HS-5 (cell line): ENCODE data around the gene SLC25A21.
A peak's percentile ranks its signal among the peaks of the same experiment; 100 is the strongest.
"Not testable (repeated sequence)": the region's sequence is repeated elsewhere in the genome, so short reads cannot be mapped to it uniquely, and the experiment has no call there.

ENCODE experiments used
- DNase-seq: peaks from one replicate; pipeline ENCODE4 v3.0.0-alpha.2; 2012; ENCODE audit warnings: low read depth

The SLC25A21 gene

GRCh38 chr14:36707570-36707969 is 464.8 kb downstream of the SLC25A21 start:
- DNase-seq = no peak

- no peak for DNase-seq
Observed at GRCh38 chr14:36702474-36702873, 469.9 kb downstream of the SLC25A21 start.

GRCh38 chr14:36701132-36701531 is 471.3 kb downstream of the SLC25A21 start:
- DNase-seq = no peak

- DNase-seq = no peak
Observed at GRCh38 chr14:36700651-36701050, 471.8 kb downstream of the SLC25A21 start.

GRCh38 chr14:36699420-36699819 is 473.0 kb downstream of the SLC25A21 start:
- not testable (repeated sequence) for DNase-seq

GRCh38 chr14:36690311-36691040 is 481.9 kb downstream of the SLC25A21 start:
- peak; percentile 13 for DNase-seq

GRCh38 chr14:36684946-36685345 is 487.5 kb downstream of the SLC25A21 start:
- no peak for DNase-seq

GRCh38 chr14:36683083-36683724 is 489.2 kb downstream of the SLC25A21 start:
- no peak for DNase-seq

GRCh38 chr14:36682338-36682737 is 490.1 kb downstream of the SLC25A21 start:
- no peak for DNase-seq

GRCh38 chr14:36676236-36676635 is 496.2 kb downstream of the SLC25A21 start:
- DNase-seq = no peak

GRCh38 chr14:36675581-36675980 is 496.8 kb downstream of the SLC25A21 start:
- DNase-seq = no peak

- DNase-seq = no peak
Observed at GRCh38 chr14:36674659-36675058, 497.7 kb downstream of the SLC25A21 start.

- no peak for DNase-seq
Observed at GRCh38 chr14:36672095-36672494, 500.3 kb downstream of the SLC25A21 start.

GRCh38 chr14:36671149-36671548 is 501.3 kb downstream of the SLC25A21 start:
- DNase-seq = no peak

GRCh38 chr14:36667679-36668078 is 504.7 kb downstream of the SLC25A21 start:
- DNase-seq = no peak

GRCh38 chr14:36666416-36667206 is 505.8 kb downstream of the SLC25A21 start:
- no peak for DNase-seq

- no peak for DNase-seq
Observed at GRCh38 chr14:36665887-36666415, 506.5 kb downstream of the SLC25A21 start.

GRCh38 chr14:36664322-36665193 is 507.8 kb downstream of the SLC25A21 start:
- no peak for DNase-seq

- DNase-seq = no peak
Observed at GRCh38 chr14:36663404-36664321, 508.7 kb downstream of the SLC25A21 start.
